ENCODE measurements around the gene HNRNPA0.

The HNRNPA0 gene

GRCh38 chr5:137716337-137716736 lies 37.8 kb downstream of the HNRNPA0 start:
- DNase-seq: no peak

GRCh38 chr5:137715456-137715855 lies 38.7 kb downstream of the HNRNPA0 start:
- no peak for DNase-seq

DNA sequence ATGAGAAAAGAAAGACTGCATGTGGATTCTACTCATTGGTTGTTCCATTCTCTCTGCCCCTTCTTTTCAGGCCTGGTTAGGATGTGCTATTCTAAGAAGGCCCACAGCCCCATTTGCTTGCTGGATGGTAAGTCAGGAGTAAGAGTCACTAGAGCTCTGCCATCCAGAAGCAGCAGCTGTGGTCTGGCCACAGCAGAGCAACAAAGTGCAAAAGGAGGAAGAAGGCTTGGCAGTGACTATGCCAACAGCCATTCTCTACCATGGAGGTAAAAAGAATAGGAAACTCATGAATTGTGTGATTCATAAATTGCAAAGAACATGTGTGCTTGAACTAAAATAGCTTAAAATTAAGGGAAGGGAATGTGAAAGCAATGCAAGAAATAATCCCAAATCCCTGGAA lies 39.2 kb downstream of the HNRNPA0 start:
- DNase-seq: peak; percentile 27 to 56 (median 33)

DNA sequence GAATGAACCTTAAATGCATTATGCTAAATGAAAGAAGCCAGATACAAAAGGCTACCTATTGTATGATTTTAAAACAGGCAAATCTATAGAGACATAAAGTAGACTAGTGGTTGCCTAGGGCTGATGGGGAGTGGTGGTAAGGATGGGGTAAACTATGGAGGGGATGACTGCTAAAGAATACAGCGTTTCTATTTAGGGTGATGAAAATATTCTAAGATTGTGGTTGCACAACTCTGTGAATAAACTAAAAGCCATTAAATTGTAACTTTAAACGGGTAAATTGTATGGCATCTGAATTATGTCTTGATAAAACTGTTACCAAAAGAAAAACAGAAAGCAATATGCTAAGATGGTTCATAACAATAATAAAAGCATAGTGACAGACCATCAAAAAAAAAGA lies 39.7 kb downstream of the HNRNPA0 start:
- no peak for DNase-seq

DNA sequence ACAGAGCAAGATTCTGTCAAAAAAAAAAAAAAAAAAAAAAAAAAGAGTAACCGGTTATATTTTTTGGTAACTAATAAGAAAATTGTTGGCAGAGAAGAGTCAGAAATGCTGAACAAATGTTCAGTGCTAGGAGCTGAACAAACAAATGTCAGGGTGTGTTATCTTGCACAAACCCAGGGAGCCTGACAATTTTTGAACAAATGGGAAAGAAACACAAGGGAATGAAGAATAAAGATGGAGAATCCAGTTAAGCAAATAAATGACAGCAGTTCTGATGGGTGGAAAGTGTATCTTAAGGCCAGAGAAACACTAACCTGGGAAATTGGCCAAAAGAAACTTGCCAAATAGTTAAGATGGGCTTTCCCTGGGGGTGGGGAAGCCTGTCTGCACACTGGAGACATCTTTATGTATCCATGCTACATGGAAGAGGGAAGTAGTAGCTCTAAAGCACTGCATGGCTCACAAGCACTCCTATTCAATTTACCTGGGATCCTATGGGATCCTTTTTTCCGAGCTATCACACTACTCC lies 42.0 kb downstream of the HNRNPA0 start:
- DNase-seq: no peak

GRCh38 chr5:137710086-137710485 lies 44.1 kb downstream of the HNRNPA0 start:
- no peak for DNase-seq

DNA sequence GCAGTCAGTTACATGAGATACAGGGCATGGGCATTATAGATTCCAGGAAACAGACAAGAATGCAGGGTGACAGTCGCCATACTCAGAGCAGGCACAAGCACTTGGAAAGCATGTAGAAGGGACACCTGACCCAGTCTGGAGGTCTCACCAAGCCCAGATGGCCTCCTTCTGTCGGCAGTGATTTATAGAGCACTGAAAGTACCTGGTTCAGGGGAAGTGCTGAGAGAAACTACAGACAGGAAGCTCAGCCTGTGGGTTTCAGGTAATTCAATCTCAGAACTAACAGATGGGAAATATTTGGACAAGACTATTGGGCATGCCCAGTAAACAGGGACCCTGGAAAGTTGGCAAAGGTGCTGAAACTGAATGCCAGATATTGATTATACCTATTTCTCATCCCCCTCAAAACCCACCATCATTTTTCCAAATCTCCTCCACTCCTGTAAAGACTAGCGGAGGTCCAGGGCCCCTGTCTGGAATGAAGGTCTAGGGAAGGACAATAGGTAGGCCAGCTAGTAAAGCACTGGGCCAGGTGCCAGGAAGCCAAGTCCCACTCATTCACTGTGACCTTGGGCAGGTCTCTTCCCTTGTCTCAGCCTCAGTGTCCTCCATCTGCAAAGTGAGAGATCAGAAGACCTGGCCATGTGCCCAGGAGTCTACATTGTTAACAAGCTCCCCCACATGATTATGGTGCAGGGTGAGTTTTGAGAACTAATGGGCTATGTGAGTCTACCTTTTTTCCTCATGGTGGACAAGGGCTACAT lies 45.2 kb downstream of the HNRNPA0 start:
- no peak for DNase-seq

- DNase-seq: no peak
Measured at GRCh38 chr5:137708062-137708461, 46.1 kb downstream of the HNRNPA0 start.

DNA sequence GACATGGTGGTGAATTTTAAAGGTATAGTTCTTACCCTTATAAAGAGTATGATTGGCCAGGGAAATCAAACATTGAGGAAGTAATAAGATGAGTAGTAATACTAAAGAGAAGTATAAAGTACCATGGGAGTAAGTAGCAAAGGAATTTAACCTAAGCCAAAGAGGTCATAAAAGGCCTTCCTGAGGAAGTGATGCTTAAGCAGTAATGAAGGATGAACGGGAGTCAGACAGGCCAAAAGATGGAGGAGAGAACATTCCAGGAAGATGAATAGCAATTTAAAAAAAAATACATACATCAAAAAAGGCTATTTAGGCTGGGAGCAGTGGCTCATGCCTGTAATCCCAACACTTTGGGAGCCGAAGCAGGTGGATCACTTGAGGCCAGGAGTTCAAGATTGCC lies 47.3 kb downstream of the HNRNPA0 start:
- DNase-seq: no peak

GRCh38 chr5:137705106-137705505 lies 49.1 kb downstream of the HNRNPA0 start:
- no peak for DNase-seq

- no peak for DNase-seq
Measured at GRCh38 chr5:137703565-137703964, 50.6 kb downstream of the HNRNPA0 start.

- DNase-seq: no peak
Measured at GRCh38 chr5:137700282-137700680, 53.9 kb downstream of the HNRNPA0 start.

GRCh38 chr5:137699336-137700281 lies 54.6 kb downstream of the HNRNPA0 start:
- DNase-seq: no peak

DNA sequence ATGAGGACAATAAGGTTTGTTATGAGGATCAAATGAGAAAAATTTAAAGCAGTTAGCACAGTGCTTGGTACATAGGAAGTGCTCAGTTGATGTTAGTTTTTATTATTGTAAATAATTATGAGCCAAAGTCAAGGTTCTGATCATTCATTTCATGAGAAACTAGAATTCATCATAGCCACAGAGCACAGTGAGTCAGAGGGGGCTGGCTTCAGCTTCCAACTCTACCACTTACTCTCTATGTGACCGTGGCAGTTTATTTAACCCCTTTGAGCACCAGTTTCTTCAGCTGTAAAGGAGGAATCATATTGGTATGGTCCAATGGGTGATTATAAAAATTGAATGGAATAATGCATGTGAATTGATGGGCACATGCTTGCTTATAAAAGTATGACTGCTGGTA lies 57.7 kb downstream of the HNRNPA0 start:
- DNase-seq: peak; percentile 10 to 46 (median 32)

- peak; percentile 43 to 57 (median 57) for DNase-seq
Measured at GRCh38 chr5:137695651-137696428, 58.3 kb downstream of the HNRNPA0 start.

All from suppressor macrophage treated with lipopolysaccharide for 1 hour (primary cell).